Measurements from ENCODE around the gene SLC38A5.

DNA sequence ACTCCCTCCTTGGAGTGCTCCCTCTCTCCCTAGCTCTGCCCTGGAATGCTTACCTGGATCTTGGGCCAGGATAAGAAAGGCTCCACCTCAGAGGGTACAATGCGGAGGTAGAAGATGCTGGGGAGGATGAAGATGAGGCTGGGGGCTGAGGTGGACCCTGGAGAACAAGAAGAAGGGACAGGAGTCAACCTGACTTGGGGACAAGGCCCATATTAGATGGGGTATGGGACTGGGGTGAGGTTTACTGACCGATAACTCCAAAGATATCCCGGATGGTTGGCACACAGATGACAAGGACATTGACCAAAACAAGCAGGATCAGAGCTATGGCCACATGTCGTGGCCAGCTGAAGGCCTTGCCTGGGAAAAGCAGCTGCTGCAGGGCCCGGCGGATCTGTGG is 10.6 kb downstream of the SLC38A5 start:
- TF ChIP-seq CTCF (conservative IDR thresholded peaks at IDR 0.05; ENCODE audit: low read length) (no peak), EZH2phosphoT487 (IDR thresholded peaks at IDR 0.05; ENCODE audit: borderline replicate concordance) (no peak)
